Tibial artery (tissue), 4 donors: ENCODE measurements around the gene FARSB.
A peak's percentile ranks its signal among the peaks of the same experiment; 100 is the strongest.

Source experiments
- DNase-seq, 2 donors: peaks; one replicate each; pipeline ENCODE4 v3.0.0-alpha.2; 2019
- H3K27ac ChIP-seq, 2 donors: fragments of 200-600 bp; sonication (generic) in 1 of 2; 1 replicate in 1 of 2; 2 replicates in 1 of 2; pipeline ENCODE4 v1.5.1; 2018 to 2019; ENCODE audit warnings: mild to moderate bottlenecking in 1 of 2
- H3K27me3 ChIP-seq, 2 donors: fragments of 200-600 bp; sonication (generic) in 1 of 2; one replicate each; pipeline versions ENCODE4 v1.5.1 to v1.6.0; 2016 to 2019
- H3K36me3 ChIP-seq, 3 donors: fragments of 200-600 bp; sonication (generic) in 2 of 3; one replicate each; pipeline ENCODE4 v1.5.1; 2016 to 2019; ENCODE audit warnings: mild to moderate bottlenecking in 2 of 3
- H3K4me1 ChIP-seq, 4 donors: fragments of 200-600 bp; sonication (generic) in 2 of 4; 1 replicate in 3 of 4; 2 replicates in 1 of 4; pipeline ENCODE4 v1.5.1; 2016 to 2019
- H3K4me3 ChIP-seq, 2 donors: fragments of 200-600 bp; sonication (generic) in 1 of 2; 1 replicate in 1 of 2; 2 replicates in 1 of 2; pipeline ENCODE4 v1.5.1; 2018 to 2019; ENCODE audit warnings: mild to moderate bottlenecking in 2 of 2
- H3K9me3 ChIP-seq, 3 donors: fragments of 200-600 bp; sonication (generic) in 1 of 3; one replicate each; pipeline ENCODE4 v1.5.1; 2016 to 2019
- CTCF ChIP-seq, 2 experiments: fragments of 200-600 bp in 1 of 2; fragments of 450-650 bp in 1 of 2; IDR thresholded peaks; one replicate each; pipeline ENCODE4 v1.5.1; 2017 to 2019; ENCODE audit warnings: antibody characterized with exemption in 2 of 2, mild to moderate bottlenecking in 1 of 2, moderate library complexity in 1 of 2
- intact Hi-C: fragments of 100-400 bp; cut with DNase I; formaldehyde crosslinking; loops from one replicate; pipeline ENCODE4 v1.15.0; 2023; ENCODE audit warnings: low total_unique reads

The FARSB gene

DNA sequence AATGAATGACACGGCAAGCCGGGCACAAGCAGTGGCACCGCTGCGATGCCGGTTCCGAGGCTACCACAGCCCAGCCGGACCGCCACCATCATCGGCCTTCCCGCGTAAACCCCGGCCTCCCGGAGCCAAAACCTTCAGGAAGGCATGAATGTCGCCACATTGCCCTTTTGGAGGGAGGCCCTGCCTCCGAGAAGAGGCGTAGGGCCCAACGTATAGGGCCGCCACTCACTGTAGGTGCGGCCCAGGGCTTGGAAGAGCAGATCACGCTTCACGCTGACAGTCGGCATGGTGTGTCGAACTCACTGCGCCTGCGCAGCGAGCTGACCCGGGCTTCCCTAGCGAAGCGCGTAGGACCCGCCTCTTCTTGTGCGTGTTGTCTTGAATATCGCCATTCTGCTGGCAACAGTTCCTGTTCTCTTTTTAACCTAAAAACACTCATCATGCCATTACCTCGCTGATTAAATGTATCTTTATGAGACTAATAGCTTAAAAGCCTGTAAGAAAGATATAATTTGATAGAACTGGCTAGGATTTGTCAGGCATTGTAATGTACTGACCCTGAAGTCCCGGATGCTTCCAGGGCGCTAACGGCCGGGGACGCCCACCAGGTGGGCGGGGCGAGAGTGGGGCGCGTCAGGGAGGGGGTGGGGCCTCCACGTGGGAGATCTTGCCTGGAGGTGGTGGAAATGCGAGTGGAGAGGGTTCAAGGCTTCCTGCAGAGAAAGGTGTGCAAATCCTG is at the start of gene FARSB:
Gene FARSB, minus strand, starts transcription at position 306 of the 739 bp plus-strand sequence. Its CDS starts 19 bp downstream, at position 287.
- peak; percentile 94 to 96 for DNase-seq
- H3K4me1 ChIP-seq = peaks cover 0 to 28% (median 22%) of the 10 kb centered on the region in 4 donors
- H3K27me3 ChIP-seq = no peaks in the 10 kb centered on the region
- no peaks in the 10 kb centered on the region for H3K36me3 ChIP-seq
- no peak for TF ChIP-seq CTCF (IDR thresholded peaks at IDR 0.05)
- H3K27ac ChIP-seq = peak within 1 kb of the TSS; percentile 75 to 81
- no peaks in the 10 kb centered on the region for H3K9me3 ChIP-seq
- intact Hi-C loops = no loop called here
- peak within 1 kb of the TSS; percentile 84 to 88 for H3K4me3 ChIP-seq

DNA sequence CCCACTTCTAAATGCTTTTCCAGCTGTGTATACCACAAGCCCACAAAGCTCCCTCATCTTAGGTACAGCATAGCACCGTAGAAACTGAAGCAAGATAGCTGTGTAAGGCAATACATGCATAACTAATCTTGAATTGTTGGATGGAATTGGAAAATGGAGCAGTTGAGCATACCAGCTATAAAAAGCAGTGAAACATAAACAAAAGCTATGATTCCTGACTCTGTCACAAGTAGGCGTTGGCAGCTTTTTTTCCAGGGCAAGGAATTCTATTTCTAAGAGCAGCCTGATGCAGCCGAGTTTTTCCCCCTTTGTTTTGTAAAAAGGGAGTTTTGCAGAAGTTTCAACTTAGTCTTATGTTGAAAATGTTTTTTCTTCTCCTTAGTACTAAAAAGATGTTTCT is 48.0 kb upstream of the FARSB start:
- Histone ChIP-seq H3K27me3 (no peaks in the 10 kb centered on the region), H3K4me3 (no peak overlapping the region), H3K27ac (peak overlapping the region; percentile 49 to 64), H3K9me3 (no peaks in the 10 kb centered on the region), H3K36me3 (no peaks in the 10 kb centered on the region), H3K4me1 (peaks cover 0 to 50% (median 10%) of the 10 kb centered on the region in 4 donors)
- intact Hi-C loops = loop anchor here (1.0 kb wide), 1 partner anchor 156 kb away; no protein-coding TSS in a partner anchor
- TF ChIP-seq CTCF (IDR thresholded peaks at IDR 0.05) = no peak
- DNase-seq = no peak

- peak overlapping the region in 1 of 2 donors; percentile 64 for H3K27ac ChIP-seq
- H3K27me3 ChIP-seq = no peaks in the 10 kb centered on the region
- no peaks in the 10 kb centered on the region for H3K9me3 ChIP-seq
- H3K4me3 ChIP-seq = no peak overlapping the region
- intact Hi-C loops = no loop called here
- no peaks in the 10 kb centered on the region for H3K36me3 ChIP-seq
- H3K4me1 ChIP-seq = peaks cover 0 to 42% (median 6%) of the 10 kb centered on the region in 4 donors
- TF ChIP-seq CTCF (IDR thresholded peaks at IDR 0.05) = no peak
- no peak for DNase-seq
Measured at GRCh38 chr2:222703091-222703490, 47.2 kb upstream of the FARSB start.

GRCh38 chr2:222701721-222702131 is 45.8 kb upstream of the FARSB start:
- Histone ChIP-seq H3K4me3 (no peak overlapping the region), H3K4me1 (peaks cover 0 to 30% (median 6%) of the 10 kb centered on the region in 4 donors), H3K9me3 (no peaks in the 10 kb centered on the region), H3K36me3 (no peaks in the 10 kb centered on the region), H3K27ac (no peak overlapping the region), H3K27me3 (no peaks in the 10 kb centered on the region)
- no peak for TF ChIP-seq CTCF (IDR thresholded peaks at IDR 0.05)
- intact Hi-C loops = no loop called here
- DNase-seq = no peak

DNA sequence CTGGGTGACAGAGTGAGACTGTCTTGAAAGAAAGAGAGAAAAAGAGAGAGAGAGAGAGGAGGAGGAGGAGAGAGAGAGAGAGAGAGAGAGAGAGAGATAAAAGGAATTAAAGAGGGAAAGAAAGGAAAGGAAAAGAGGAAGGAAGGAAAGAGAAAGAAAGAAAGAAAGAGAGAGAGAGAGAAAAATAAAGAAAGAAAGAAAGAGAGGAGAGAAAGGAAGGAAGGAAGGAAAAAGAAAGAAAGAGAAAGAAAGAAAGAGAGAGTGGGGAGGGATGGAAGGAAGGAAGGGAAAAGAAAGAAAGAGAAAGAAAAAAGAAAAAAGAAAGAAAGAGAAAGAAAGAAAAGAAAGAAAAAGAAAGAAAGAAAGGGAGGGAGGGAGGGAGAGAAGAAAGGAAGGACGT is 45.3 kb upstream of the FARSB start:
- no peak for DNase-seq
- intact Hi-C loops = no loop called here
- no peak for TF ChIP-seq CTCF (IDR thresholded peaks at IDR 0.05)

More for the DNA sequence above, 45.3 kb upstream of the FARSB start:
- Histone ChIP-seq H3K4me1 (peaks cover 0 to 25% (median 6%) of the 10 kb centered on the region in 4 donors), H3K4me3 (no peak overlapping the region), H3K9me3 (no peaks in the 10 kb centered on the region), H3K36me3 (no peaks in the 10 kb centered on the region), H3K27ac (no peak overlapping the region), H3K27me3 (no peaks in the 10 kb centered on the region)
